ENCODE data around the gene SSBP1.
A peak's percentile ranks its signal among the peaks of the same experiment; 100 is the strongest.

SSBP1 gene

GRCh38 chr7:141696348-141696747, 41.8 kb upstream of the SSBP1 start:
- DNase-seq (ENCODE audit: extremely low read depth, insufficient read length), result no peak
- H3K27me3 ChIP-seq (replicated peaks; ENCODE audit: control insufficient read depth, insufficient read depth, low read length), result no peaks in the 10 kb centered on the region
- H3K36me3 ChIP-seq (ENCODE audit: control insufficient read depth, insufficient read depth, low read length), result no peaks in the 10 kb centered on the region
- no peak overlapping the region for H3K4me3 ChIP-seq (replicated peaks; ENCODE audit: low read depth, low read length)
- no peak for TF ChIP-seq CTCF (IDR thresholded peaks at IDR 0.05; ENCODE audit: insufficient read depth, low read length, poor library complexity, severe bottlenecking)

- Histone ChIP-seq H3K27me3 (replicated peaks; ENCODE audit: control insufficient read depth, insufficient read depth, low read length) (no peaks in the 10 kb centered on the region), H3K36me3 (ENCODE audit: control insufficient read depth, insufficient read depth, low read length) (no peaks in the 10 kb centered on the region), H3K4me3 (replicated peaks; ENCODE audit: low read depth, low read length) (no peak overlapping the region)
- no peak for TF ChIP-seq CTCF (IDR thresholded peaks at IDR 0.05; ENCODE audit: insufficient read depth, low read length, poor library complexity, severe bottlenecking)
- DNase-seq (ENCODE audit: extremely low read depth, insufficient read length), result no peak
These were observed 40.8 kb upstream of the SSBP1 start for GRCh38 chr7:141697211-141697871.

- no peak for DNase-seq (ENCODE audit: extremely low read depth, insufficient read length)
- no peak for TF ChIP-seq CTCF (IDR thresholded peaks at IDR 0.05; ENCODE audit: insufficient read depth, low read length, poor library complexity, severe bottlenecking)
These were observed 39.7 kb upstream of the SSBP1 start for GRCh38 chr7:141698247-141699015.

GRCh38 chr7:141699860-141700259, 38.3 kb upstream of the SSBP1 start:
- DNase-seq (ENCODE audit: extremely low read depth, insufficient read length), result no peak
- H3K27me3 ChIP-seq (replicated peaks; ENCODE audit: control insufficient read depth, insufficient read depth, low read length), result no peaks in the 10 kb centered on the region
- no peaks in the 10 kb centered on the region for H3K36me3 ChIP-seq (ENCODE audit: control insufficient read depth, insufficient read depth, low read length)
- no peak for TF ChIP-seq CTCF (IDR thresholded peaks at IDR 0.05; ENCODE audit: insufficient read depth, low read length, poor library complexity, severe bottlenecking)
- no peak overlapping the region for H3K4me3 ChIP-seq (replicated peaks; ENCODE audit: low read depth, low read length)

More at GRCh38 chr7:141698247-141699015, 39.7 kb upstream of the SSBP1 start:
- Histone ChIP-seq H3K4me3 (replicated peaks; ENCODE audit: low read depth, low read length) (no peak overlapping the region), H3K36me3 (ENCODE audit: control insufficient read depth, insufficient read depth, low read length) (no peaks in the 10 kb centered on the region), H3K27me3 (replicated peaks; ENCODE audit: control insufficient read depth, insufficient read depth, low read length) (no peaks in the 10 kb centered on the region)

- no peaks in the 10 kb centered on the region for H3K36me3 ChIP-seq (ENCODE audit: control insufficient read depth, insufficient read depth, low read length)
- peak overlapping the region; percentile 75 for H3K4me3 ChIP-seq (replicated peaks; ENCODE audit: low read depth, low read length)
- H3K27me3 ChIP-seq (replicated peaks; ENCODE audit: control insufficient read depth, insufficient read depth, low read length), result no peaks in the 10 kb centered on the region
- no peak for TF ChIP-seq CTCF (IDR thresholded peaks at IDR 0.05; ENCODE audit: insufficient read depth, low read length, poor library complexity, severe bottlenecking)
- no peak for DNase-seq (ENCODE audit: extremely low read depth, insufficient read length)
These were observed 37.8 kb upstream of the SSBP1 start for GRCh38 chr7:141700296-141700847.

All from GM06990 (cell line).